Panc1 (cell line): ENCODE results near the gene EFR3B.

Experiments
- POLR2AphosphoS5 ChIP-seq: IDR thresholded peaks from 2 replicates; pipeline ENCODE4 v1.6.1; 2012; ENCODE audit warnings: mild to moderate bottlenecking, low read depth, low read length, moderate library complexity
- SIN3A ChIP-seq: IDR thresholded peaks from 2 replicates; pipeline ENCODE4 v1.6.1; 2012; ENCODE audit warnings: low read depth, mild to moderate bottlenecking, low read length, moderate library complexity, borderline replicate concordance; ENCODE audit not compliant: insufficient read depth
- TF ChIP-seq, protein P1 (sequence below): fragments of 450-650 bp; IDR thresholded peaks from 2 replicates; pipeline ENCODE4 v1.5.1; 2017; ENCODE audit warnings: mild to moderate bottlenecking

- TF ChIP-seq POLR2AphosphoS5, result no peak
- TF ChIP-seq, protein P1, sequence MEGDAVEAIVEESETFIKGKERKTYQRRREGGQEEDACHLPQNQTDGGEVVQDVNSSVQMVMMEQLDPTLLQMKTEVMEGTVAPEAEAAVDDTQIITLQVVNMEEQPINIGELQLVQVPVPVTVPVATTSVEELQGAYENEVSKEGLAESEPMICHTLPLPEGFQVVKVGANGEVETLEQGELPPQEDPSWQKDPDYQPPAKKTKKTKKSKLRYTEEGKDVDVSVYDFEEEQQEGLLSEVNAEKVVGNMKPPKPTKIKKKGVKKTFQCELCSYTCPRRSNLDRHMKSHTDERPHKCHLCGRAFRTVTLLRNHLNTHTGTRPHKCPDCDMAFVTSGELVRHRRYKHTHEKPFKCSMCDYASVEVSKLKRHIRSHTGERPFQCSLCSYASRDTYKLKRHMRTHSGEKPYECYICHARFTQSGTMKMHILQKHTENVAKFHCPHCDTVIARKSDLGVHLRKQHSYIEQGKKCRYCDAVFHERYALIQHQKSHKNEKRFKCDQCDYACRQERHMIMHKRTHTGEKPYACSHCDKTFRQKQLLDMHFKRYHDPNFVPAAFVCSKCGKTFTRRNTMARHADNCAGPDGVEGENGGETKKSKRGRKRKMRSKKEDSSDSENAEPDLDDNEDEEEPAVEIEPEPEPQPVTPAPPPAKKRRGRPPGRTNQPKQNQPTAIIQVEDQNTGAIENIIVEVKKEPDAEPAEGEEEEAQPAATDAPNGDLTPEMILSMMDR, result no peak
- no peak for TF ChIP-seq SIN3A
Observed at GRCh38 chr2:25119263-25119662, 77.4 kb downstream of the EFR3B start.
